GM23338 (cell line): ENCODE data around the gene SPATA31E1. TPM values are rescaled to one million over a fixed set of nuclear protein-coding genes. Genes with fewer than 3 reads are reported as not detected.

ENCODE experiments used
- ATAC-seq: fragments of 200-7000 bp; cut with Tn5 transposase; 3 replicates; pipeline ENCODE4 v1.9.1; 2020
- DNase-seq: peaks from one replicate; pipeline ENCODE4 v3.0.0-alpha.2; 2015; ENCODE audit warnings: low spot score
- H2AFZ ChIP-seq: fragments of 200-600 bp; sonication (generic); 2 replicates; pipeline ENCODE4 v1.8.0; 2016; ENCODE audit warnings: antibody characterized with exemption, mild to moderate bottlenecking, moderate library complexity
- H3F3A ChIP-seq: fragments of 200-600 bp; sonication (generic); replicated peaks from 2 replicates; pipeline ENCODE4 v1.8.0; 2017; ENCODE audit warnings: antibody characterized with exemption, mixed run types, low read depth
- H3K27ac ChIP-seq: fragments of 200-600 bp; sonication (generic); 2 replicates; pipeline ENCODE4 v1.6.1; 2016; ENCODE audit warnings: low read depth
- H3K27me3 ChIP-seq: fragments of 200-600 bp; sonication (generic); 2 replicates; pipeline ENCODE4 v1.8.0; 2016; ENCODE audit warnings: mild to moderate bottlenecking, mixed run types, moderate library complexity; ENCODE audit not compliant: insufficient read depth
- H3K36me3 ChIP-seq: fragments of 200-600 bp; sonication (generic); 2 replicates; pipeline ENCODE4 v1.8.0; 2016; ENCODE audit warnings: mild to moderate bottlenecking; ENCODE audit not compliant: insufficient read depth
- H3K4me1 ChIP-seq: fragments of 200-600 bp; sonication (generic); 2 replicates; pipeline ENCODE4 v1.8.0; 2016; ENCODE audit warnings: mild to moderate bottlenecking, moderate library complexity; ENCODE audit not compliant: insufficient read depth
- H3K4me2 ChIP-seq: fragments of 200-600 bp; sonication (generic); 2 replicates; pipeline ENCODE4 v1.7.1; 2017; ENCODE audit warnings: mixed run types
- H3K4me3 ChIP-seq: fragments of 200-600 bp; sonication (generic); 2 replicates; pipeline ENCODE4 v1.6.1; 2016; ENCODE audit warnings: mixed run types
- H3K79me2 ChIP-seq: fragments of 200-600 bp; sonication (generic); replicated peaks from 2 replicates; pipeline ENCODE4 v1.8.0; 2017; ENCODE audit warnings: mild to moderate bottlenecking; ENCODE audit not compliant: insufficient read depth
- H3K9me2 ChIP-seq: fragments of 200-600 bp; sonication (generic); 2 replicates; pipeline ENCODE4 v1.8.0; 2017; ENCODE audit not compliant: insufficient read depth
- H4K20me1 ChIP-seq: fragments of 200-600 bp; sonication (generic); replicated peaks from 2 replicates; pipeline ENCODE4 v1.8.0; 2017; ENCODE audit warnings: mild to moderate bottlenecking; ENCODE audit not compliant: insufficient read depth
- H3K27ac Mint-ChIP-seq: 2 replicates; pipeline ENCODE4 v1.8.0; 2020; ENCODE audit warnings: inconsistent platforms, mild to moderate bottlenecking, moderate library complexity, mixed read lengths
- H3K27me3 Mint-ChIP-seq: 3 replicates; pipeline ENCODE4 v1.8.0; 2022; ENCODE audit warnings: low read depth, mild to moderate bottlenecking, moderate library complexity, mixed read lengths, inconsistent platforms; ENCODE audit not compliant: insufficient read depth, poor library complexity
- H3K36me3 Mint-ChIP-seq: 3 replicates; pipeline ENCODE4 v1.8.0; 2021; ENCODE audit warnings: low read depth, mild to moderate bottlenecking, inconsistent platforms, moderate library complexity, mixed read lengths
- H3K4me1 Mint-ChIP-seq: 3 replicates; pipeline ENCODE4 v1.8.0; 2020; ENCODE audit warnings: mild to moderate bottlenecking, inconsistent platforms, mixed read lengths
- H3K4me3 Mint-ChIP-seq: 3 replicates; pipeline ENCODE4 v1.8.0; 2021; ENCODE audit warnings: moderate library complexity, mild to moderate bottlenecking, inconsistent platforms, mixed read lengths
- H3K9me3 Mint-ChIP-seq: 3 replicates; pipeline ENCODE4 v1.8.0; 2020; ENCODE audit warnings: moderate library complexity, mild to moderate bottlenecking, inconsistent platforms, mixed read lengths
- CREB1 ChIP-seq: fragments of 250-450 bp; sonication (Bioruptor Pico); IDR thresholded peaks from 2 replicates; pipeline ENCODE4 v1.5.0; 2020; ENCODE audit warnings: low read depth, mild to moderate bottlenecking, moderate library complexity
- CTCF ChIP-seq, 2 experiments: fragments of 200-600 bp in 1 of 2; sonication (generic) in 1 of 2; conservative IDR thresholded peaks; 2 replicates each; pipeline versions ENCODE4 v1.5.1 to v1.6.1; 2016 to 2017; ENCODE audit warnings: antibody characterized with exemption in 2 of 2, low read depth in 2 of 2, mild to moderate bottlenecking in 2 of 2, moderate library complexity in 1 of 2
- ETS1 ChIP-seq: IDR thresholded peaks from 2 replicates; pipeline ENCODE4 v1.6.1; 2016; ENCODE audit warnings: antibody characterized with exemption
- EZH2 ChIP-seq: fragments of 200-600 bp; sonication (generic); IDR thresholded peaks from one replicate; pipeline ENCODE4 v1.8.0; 2017; ENCODE audit warnings: antibody characterized with exemption, mild to moderate bottlenecking, low read depth; ENCODE audit not compliant: unreplicated experiment
- EZH2phosphoT487 ChIP-seq: fragments of 200-600 bp; sonication (generic); IDR thresholded peaks from one replicate; pipeline ENCODE4 v1.8.1; 2018; ENCODE audit warnings: antibody characterized with exemption; ENCODE audit not compliant: unreplicated experiment
- JUNB ChIP-seq: IDR thresholded peaks from one replicate; pipeline ENCODE4 v1.6.1; 2016; ENCODE audit warnings: antibody characterized with exemption; ENCODE audit not compliant: unreplicated experiment
- NANOG ChIP-seq: IDR thresholded peaks from 2 replicates; pipeline ENCODE4 v1.6.1; 2016; ENCODE audit warnings: antibody characterized with exemption, borderline replicate concordance
- POLR2AphosphoS5 ChIP-seq: IDR thresholded peaks from 2 replicates; pipeline ENCODE4 v1.6.1; 2016; ENCODE audit warnings: antibody characterized with exemption, low read depth
- REST ChIP-seq: IDR thresholded peaks from one replicate; pipeline ENCODE4 v1.6.1; 2018; ENCODE audit warnings: antibody characterized with exemption; ENCODE audit not compliant: unreplicated experiment
- STAT1 ChIP-seq: IDR thresholded peaks from one replicate; pipeline ENCODE4 v1.6.1; 2016; ENCODE audit warnings: antibody characterized with exemption; ENCODE audit not compliant: unreplicated experiment
- ZNF114 ChIP-seq: fragments of 250-450 bp; sonication (Bioruptor Pico); IDR thresholded peaks from 2 replicates; pipeline ENCODE4 v1.5.0; 2020; ENCODE audit warnings: mild to moderate bottlenecking, moderate library complexity
- ZNF331 ChIP-seq: fragments of 250-450 bp; sonication (Bioruptor Pico); IDR thresholded peaks from 2 replicates; pipeline ENCODE4 v1.5.0; 2020; ENCODE audit warnings: low read depth, mild to moderate bottlenecking, moderate library complexity
- ZNF462 ChIP-seq: fragments of 250-450 bp; sonication (Bioruptor Pico); IDR thresholded peaks from 2 replicates; pipeline ENCODE4 v1.5.0; 2020; ENCODE audit warnings: mild to moderate bottlenecking, moderate library complexity
- polyA plus RNA-seq: library from polyadenylated mRNA; unstranded; fragments of >200 nt; fragmentation: Nextera tagmentation; extraction: Ambion mirVana; gene quantifications from 2 replicates; pipeline ENCODE4 v1.2.1, GENCODE V29; 2016
- total RNA-seq: library from RNA; depleted of rRNA; stranded (reverse); fragments of >200 nt; shearing (Covaris generic); gene quantifications from 2 replicates; pipeline ENCODE4 v1.2.3, GENCODE V29; 2014

SPATA31E1 gene
- total and polyA plus RNA-seq, 2 experiments from 2014 or later: 0.05 TPM; not detected in 1

- no peaks in the 10 kb centered on the region for H3K79me2 ChIP-seq
- Mint-ChIP-seq H3K4me3 (no peak overlapping the region), H3K9me3 (peaks cover 2% of the 10 kb centered on the region; the same call in 2 of the 3 replicates), H3K36me3 (no peaks in the 10 kb centered on the region; the same call in 2 of the 3 replicates), H3K27ac (no peak overlapping the region), H3K27me3 (peaks cover 7% of the 10 kb centered on the region), H3K4me1 (peaks cover 3% of the 10 kb centered on the region)
- no peak overlapping the region for H3K4me2 ChIP-seq
- no peak overlapping the region for H2AFZ ChIP-seq
- H3K36me3 ChIP-seq: no peaks in the 10 kb centered on the region
- no peaks in the 10 kb centered on the region for H4K20me1 ChIP-seq
- no peaks in the 10 kb centered on the region for H3K9me2 ChIP-seq
- no peaks in the 10 kb centered on the region for H3K27me3 ChIP-seq
- no peak overlapping the region for H3K27ac ChIP-seq
- H3K4me3 ChIP-seq: no peak overlapping the region
- DNase-seq (no peak), ATAC-seq (no peak)
- H3F3A ChIP-seq: no peaks in the 10 kb centered on the region
- H3K4me1 ChIP-seq: peaks cover 3% of the 10 kb centered on the region; the same call in 1 of the 2 replicates
- no peak for TF ChIP-seq EZH2
- no peak for TF ChIP-seq REST
- no peak for TF ChIP-seq ETS1
- no peak for TF ChIP-seq EZH2phosphoT487
- no peak for TF ChIP-seq STAT1
- TF ChIP-seq CTCF (conservative IDR thresholded peaks at IDR 0.05; ENCODE audit: low read depth in 2 of 2): no peak
- no peak for TF ChIP-seq ZNF462 (CRISPR knock-in tag)
- TF ChIP-seq JUNB: no peak
- TF ChIP-seq ZNF331 (CRISPR knock-in tag): no peak
- no peak for TF ChIP-seq POLR2AphosphoS5
- TF ChIP-seq CREB1 (CRISPR knock-in tag): no peak
- no peak for TF ChIP-seq NANOG
- TF ChIP-seq ZNF114: no peak
These were observed 3.7 kb downstream of the SPATA31E1 start for GRCh38 chr9:87886210-87886932.
